GM19193 (cell line): ENCODE results near the gene TEX261.

Source experiments
- POLR2A ChIP-seq: IDR thresholded peaks from 4 replicates; pipeline ENCODE4 v1.6.1; 2011; ENCODE audit not compliant: insufficient read depth, insufficient read length; ENCODE audit errors: extremely low read depth

Gene TEX261

DNA sequence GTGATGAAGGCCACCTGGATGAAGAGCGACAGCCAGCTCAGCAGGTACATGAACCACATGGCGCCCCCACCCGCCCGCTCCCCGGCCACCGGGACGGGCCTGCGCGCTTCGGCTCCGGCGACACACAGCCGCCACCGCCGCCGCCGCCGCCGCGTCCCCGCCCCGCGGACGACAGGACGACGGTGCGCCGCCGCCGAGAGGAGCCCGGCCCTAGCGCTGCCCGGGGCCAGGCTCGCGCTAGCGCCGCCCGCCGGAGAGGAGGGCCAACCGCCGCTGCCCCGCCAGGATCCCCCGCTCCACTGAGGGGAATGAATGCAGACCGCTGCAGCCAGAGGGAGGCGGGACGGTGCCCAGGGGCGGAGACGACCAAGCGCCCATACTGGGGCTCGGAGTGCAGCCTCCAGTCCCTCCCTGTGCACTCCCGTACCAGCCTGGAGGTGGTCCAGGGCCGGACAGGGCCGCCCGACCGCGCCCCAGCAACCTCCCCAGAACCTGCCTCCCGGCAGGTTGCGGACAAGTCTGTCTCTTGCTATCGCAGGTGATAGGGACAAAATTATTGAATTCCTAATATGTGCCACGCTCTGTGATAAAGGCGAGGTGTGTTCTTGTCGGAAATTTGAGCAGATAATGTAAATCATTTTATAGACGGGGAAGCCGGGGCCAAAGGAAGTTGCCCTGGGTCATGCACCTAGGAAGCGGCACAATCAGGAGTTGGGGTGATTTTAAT is at the start of gene TEX261:
TEX261 (minus strand) TSS at position 175 of the 727 bp plus-strand sequence; CDS start at position 59, 116 bp downstream.
- TF ChIP-seq POLR2A = peak; percentile 63

DNA sequence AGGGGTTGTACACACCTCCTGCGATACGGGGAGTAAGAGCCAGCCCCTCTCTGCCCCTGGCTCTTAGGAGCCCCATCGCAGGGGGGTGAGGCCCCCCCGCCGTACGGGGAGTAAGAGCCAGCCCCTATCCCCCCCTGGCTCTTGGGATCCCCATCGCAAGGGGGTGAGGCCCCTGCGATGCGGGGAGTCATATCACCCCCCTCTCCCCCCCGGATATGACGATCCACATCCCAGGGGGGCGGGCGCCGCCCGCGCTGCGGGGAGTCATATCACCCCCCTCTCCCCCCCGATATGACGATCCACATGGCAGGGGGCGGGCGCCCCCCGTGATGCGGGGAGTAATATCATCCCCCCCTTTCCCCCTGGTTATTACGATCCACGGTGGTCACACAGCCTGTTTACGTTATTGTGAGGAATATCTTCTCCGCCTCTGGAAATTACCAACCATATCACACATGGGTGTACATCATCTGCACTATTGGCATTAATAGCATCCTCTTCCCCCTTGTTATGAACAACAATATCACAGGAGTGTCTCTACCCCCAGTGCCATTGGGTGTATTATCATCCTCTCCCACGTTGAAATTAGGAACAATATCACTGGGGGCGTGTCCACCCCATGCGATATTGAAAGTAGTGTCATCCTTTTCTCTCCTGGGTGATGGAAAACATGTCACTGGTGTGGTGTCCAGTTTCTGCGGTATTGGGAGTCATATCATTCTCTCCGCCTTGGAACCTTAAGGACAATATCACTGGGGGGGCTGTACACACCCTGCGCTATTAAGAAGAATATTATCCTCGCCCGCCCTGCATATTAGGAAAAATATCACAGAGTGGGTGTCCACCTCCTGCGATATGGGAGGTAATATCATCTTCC is 49.1 kb upstream of the TEX261 start:
- no peak for TF ChIP-seq POLR2A

DNA sequence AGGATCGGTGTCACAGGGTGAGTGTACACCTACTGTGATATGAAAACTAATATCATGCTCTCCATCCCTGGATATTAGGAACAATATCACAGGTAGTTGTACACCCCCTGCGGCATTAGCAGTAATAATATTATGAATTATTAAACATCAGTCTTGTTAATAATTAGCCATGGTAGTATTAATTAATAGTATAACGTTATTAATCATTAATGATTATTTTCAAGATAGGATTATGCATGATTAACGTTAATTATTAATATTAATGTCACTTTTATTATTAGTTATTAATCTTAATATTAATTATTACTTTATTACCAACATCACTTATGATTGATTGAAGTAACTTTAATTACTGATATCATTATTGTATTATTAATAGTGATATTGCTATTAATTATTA is 47.6 kb upstream of the TEX261 start:
- TF ChIP-seq POLR2A = no peak

DNA sequence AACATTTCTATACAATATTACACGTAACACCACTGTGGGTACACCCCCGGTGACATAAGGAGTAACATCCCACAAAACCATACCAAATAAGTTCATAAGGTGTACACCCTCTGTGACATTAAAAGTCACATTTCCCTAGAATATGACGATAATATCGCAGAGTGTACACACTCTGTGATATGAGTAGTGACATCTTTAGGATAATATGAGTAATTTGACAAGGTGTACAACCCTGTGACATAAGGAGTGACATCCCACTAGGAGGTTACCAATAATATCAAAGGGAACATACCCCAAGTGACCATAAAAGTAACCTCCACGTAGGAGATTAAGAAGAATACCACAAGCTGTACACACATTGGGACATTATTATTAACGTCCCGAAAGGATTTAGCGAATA is 24.0 kb upstream of the TEX261 start:
- no peak for TF ChIP-seq POLR2A

DNA sequence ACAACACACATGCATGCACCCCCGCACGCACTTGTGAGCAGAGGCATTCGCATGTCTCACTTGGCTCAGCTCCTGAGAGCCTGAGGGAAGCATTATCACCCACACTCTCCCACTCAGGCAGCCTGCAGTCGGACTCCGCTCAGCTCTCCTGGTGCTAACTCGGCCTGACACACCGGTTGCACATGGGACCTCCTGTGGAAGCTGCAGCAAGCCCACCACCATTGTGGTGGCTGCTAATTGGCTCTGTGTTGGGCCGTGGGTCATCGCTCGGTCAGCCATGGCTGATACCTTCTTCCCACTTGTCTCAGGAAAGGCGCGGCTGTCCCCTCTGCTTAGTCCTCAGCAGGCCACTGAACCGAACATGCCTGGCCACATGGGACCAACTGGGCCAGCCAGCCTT is 13.7 kb upstream of the TEX261 start:
- no peak for TF ChIP-seq POLR2A

DNA sequence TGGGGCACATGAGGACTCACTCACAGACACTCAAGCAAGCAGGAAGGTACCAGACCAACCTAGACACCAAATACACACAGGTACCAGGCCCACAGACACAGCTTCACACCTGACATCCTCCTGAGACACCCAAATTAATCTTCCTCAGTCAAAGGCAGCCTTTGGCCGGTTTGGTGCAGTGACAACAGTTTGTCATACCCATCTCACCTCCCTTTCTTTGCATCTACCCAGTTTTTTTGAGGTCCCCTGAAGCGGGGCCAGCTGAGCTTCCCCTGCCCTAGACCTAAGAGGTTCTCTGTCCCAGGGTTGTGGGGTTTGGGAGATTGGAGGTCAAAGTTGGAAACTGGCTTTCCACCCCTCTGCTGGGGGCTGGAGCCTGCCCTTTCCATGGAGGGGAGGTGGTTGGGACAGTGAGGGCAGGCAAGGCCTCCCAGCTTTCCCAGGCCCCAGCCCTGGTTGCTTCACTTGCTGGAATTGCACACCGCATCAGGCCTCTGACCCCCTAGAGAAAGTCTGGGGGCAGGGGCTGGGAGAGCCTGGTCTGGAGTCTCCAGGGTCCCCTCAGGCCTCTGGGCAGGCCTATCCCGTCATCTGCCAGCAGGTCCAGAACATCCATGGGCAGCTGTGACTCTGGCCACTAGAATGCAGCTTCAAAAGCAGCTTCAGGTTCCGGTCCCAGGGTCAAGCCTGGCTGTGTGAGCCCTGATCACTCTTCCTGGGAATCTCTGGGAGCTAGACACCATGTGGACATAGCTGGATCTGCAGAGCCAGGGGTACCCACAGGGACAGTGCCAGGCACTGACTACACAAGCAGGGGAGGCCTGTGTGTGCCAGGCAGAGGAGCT is 12.5 kb upstream of the TEX261 start:
- no peak for TF ChIP-seq POLR2A

DNA sequence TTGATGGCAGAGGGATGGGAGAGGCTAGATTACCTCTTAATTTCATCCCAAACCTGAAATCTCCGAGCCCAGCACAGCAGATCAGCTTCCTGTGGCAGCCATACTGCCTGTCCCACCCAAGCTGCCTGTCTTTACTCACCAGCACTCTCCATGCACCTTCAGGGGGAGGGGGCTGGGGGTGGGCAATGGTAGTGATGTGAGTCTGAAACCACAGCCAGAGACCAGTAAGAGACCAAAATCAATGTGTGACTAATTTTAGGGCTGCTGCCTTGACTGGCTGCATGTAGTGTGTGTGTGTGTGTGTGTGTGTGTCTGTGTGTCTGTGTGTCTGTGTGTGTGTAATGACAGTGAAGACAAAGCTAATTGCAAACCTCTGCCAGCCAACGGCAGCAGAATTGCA is 11.7 kb upstream of the TEX261 start:
- TF ChIP-seq POLR2A = no peak

DNA sequence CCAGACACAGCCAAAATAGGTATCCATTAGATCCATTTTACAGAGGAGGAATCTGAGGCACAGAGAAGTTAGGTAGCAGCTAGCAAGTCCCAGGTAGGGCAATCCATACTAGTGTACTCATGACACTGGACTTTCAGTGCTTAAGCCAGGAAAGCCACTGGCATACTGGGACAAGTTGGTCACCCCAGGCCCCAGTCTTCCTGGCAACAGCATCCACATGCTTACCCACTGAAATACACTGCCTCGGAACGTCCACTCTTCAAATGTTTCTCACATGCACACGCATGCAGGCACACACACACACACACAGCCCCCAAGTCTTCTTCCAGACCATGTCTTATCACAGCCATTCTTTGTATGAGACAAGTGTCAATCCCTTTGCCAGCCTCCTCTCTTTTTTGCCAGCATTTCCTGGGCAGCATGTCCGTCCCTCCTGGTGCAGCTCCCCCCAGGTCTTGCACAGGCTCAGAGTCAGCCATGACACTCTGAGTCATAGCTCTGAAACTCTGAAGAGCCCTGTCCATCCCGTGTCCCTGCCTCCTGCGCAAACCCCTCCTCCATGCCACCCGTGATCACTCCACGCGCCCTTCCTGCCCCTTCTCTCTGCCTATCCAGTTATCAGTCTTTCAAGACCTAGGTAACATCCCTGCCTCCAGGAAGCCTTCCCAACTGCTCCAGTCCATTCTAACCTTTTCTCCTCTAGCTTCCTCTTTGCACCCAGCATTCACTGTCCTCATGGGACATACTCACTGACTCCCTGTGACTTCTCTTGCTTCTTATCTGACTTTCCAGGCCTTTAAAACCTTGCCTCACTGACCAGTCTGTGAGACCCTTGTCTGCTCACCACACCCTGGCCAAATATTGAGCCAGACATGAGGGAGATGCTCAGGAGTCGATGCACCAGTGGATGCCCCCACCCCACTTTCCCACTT is 10.9 kb upstream of the TEX261 start:
- TF ChIP-seq POLR2A = no peak

DNA sequence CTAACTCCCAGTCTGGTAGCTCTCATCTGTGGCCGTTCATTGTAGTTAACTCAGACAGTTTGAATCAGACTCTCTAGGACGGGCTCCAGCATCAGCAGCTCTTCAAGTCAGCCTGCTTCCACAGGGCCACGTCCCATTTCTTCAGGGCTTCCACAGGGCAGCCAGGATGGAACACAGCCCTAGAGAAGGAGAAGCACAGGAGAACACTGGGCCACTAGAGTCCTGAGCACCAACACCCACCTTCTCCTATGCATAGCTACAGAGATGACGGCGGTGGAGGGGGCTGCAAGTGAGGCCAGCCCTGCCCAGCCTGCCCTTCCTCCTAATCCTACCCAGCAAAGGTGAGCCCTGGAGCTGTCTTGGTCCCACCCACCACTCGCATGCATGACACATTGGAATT is 10.2 kb upstream of the TEX261 start:
- TF ChIP-seq POLR2A = no peak

DNA sequence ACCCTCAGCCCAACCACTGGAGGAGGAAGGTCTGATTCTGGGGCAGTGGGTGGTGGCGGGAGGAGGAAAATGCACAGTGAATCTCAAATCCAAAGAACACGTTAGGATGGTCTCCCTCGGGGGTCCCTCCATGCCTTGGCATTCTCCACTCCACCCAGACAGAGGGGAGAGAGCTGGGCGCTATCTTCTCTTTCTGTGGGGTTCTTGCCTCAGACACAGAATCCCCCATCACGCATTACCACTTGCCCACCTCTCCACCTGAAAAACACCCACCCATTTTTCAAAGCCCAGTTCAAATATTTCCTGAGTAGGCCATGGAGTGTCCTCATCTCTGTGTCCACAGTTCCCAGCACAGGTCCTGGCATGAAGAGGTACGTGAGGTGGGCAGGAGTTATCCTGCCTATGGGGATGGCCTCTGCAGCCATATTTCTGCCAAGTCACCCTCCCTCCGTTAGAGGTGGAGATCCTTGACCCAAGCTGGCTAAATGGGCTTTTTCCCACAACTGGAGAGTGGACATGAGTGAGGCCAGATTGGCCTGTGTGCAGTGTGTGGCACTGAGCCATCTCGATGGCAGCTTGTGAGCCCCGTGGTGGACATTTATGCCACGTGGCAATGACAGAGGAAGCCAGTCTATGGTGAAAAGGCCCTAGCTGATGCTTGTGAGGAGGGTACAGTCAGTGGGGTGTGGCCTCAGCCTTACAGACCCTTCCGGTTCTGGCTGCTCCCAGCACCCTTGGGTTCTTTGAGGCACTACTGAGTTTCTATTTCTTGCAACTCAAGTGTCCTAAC is 9.5 kb upstream of the TEX261 start:
- no peak for TF ChIP-seq POLR2A

DNA sequence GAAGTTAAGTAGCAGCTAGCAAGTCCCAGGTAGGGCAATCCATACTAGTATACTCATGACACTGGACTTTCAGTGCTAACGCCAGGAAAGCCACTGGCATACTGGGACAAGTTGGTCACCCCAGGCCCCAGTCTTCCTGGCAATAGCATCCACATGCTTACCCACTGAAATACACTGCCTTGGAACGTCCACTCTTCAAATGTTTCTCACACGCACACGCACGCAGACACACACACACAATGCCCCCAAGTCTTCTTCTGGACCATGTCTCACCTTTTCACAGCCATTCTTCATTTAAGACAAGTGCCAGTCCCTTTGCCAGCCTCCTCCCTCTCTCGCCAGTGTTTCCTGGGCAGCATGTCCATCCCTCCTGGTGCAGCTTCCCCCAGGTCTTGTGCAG is 8.7 kb upstream of the TEX261 start:
- no peak for TF ChIP-seq POLR2A

DNA sequence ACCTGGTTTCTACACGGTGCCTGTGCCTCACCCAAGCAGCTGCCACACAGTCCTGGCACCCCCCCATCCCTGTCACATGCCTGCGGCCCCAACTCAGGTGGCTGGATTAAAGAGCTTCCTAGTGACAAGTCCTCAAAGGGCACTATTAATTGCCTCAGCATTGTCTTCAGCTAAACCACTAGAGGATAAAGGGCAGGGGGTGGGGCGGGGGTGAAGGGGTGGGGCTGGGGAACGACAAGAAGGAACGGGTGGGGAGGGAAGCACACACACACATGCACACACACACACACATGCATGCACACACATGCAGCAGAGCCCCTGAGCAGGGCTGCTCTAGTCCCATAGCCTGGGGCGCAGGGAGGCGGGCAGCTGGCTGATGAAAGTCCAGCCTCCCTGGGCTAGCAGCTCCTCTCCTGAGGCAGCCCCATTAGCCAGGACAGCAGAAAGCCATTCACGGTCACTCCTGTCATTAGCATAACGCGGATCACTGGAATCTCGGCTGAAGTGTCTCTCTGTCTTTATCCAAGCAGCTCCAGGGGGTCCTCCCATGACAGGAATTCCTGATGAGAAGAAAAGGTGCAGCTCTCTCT is 7.4 kb upstream of the TEX261 start:
- no peak for TF ChIP-seq POLR2A

DNA sequence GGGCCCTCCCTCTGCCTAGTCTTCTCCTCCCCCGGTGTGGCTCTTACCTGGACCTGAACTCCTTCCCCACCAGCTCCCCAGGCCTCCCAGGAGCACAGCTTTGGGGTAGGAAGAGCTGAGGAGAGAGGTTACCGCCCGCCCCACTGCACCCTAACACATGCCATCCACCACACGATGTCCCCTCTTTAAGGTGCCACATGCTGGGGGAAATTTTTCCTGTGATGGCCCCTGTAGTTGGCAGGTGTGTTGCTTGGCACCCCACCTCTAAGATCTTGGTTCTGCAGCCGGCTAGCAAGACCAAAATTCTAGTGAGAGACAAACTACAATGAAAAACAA is 6.9 kb upstream of the TEX261 start:
- no peak for TF ChIP-seq POLR2A
